GM12878 (cell line): ENCODE measurements around the gene SEMA3D. TPM values are rescaled to one million over a fixed set of nuclear protein-coding genes. Genes with fewer than 3 reads are reported as not detected.

Source experiments
- ATAC-seq: fragments of 200-7000 bp; cut with Tn5 transposase; 3 replicates; pipeline ENCODE4 v1.9.1; 2020; ENCODE audit warnings: mild to moderate bottlenecking, moderate library complexity
- BruUV-seq: library from RNA; stranded (reverse); fragments of 400-500 nt; replicated peaks from 2 replicates; lab custom pipeline; 2021; lab: Mats Ljungman, UMichigan
- CTCF ChIA-PET: fragments of 300-600 bp; sonication (Branson Sonifier 250); formaldehyde crosslinking; extraction: SDS; loops from one replicate; lab custom pipeline; 2021; ENCODE audit warnings: inconsistent platforms; lab: Yijun Ruan, JAX
- POLR2A ChIA-PET: fragments of 350-600 bp; formaldehyde crosslinking; extraction: SDS; loops from one replicate; lab custom pipeline; 2021; ENCODE audit warnings: inconsistent platforms; lab: Charles Lee
- RAD21 ChIA-PET: fragments of 300-600 bp; sonication (Branson Sonifier 250); formaldehyde crosslinking; loops from one replicate; lab custom pipeline; 2023; ENCODE audit warnings: antibody characterized with exemption; ENCODE audit not compliant: unreplicated experiment; lab: Charles Lee
- SMC1A ChIA-PET: fragments of 300-600 bp; sonication (Branson Sonifier 250); formaldehyde crosslinking; loops from one replicate; lab custom pipeline; 2023; ENCODE audit not compliant: unreplicated experiment, uncharacterized antibody; lab: Charles Lee
- DNase-seq: peaks from one replicate; pipeline ENCODE4 v3.0.0-alpha.2; 2011; ENCODE audit warnings: low read depth, low spot score
- FAIRE-seq: peaks from 3 replicates; lab custom pipeline; 2011; peaks lifted over from hg19 to GRCh38; lab: Jason Lieb, UNC
- H2AFZ ChIP-seq: 2 replicates; pipeline ENCODE4 v1.6.0; 2011; ENCODE audit warnings: low read depth, low read length, control low read depth; ENCODE audit not compliant: control insufficient read depth
- H3K27ac ChIP-seq: 2 replicates; pipeline ENCODE4 v1.5.1; 2011; ENCODE audit warnings: control low read depth; ENCODE audit not compliant: control insufficient read depth, insufficient read depth
- H3K27me3 ChIP-seq, 2 experiments: replicated peaks in 1 of 2; 2 replicates each; pipeline versions ENCODE4 v1.6.0 to v1.6.1; 2011; ENCODE audit warnings: low read length in 1 of 2; ENCODE audit not compliant: control insufficient read depth in 2 of 2, insufficient read depth in 2 of 2
- H3K36me3 ChIP-seq, 2 experiments: 2 replicates each; pipeline ENCODE4 v1.5.1; 2011; ENCODE audit warnings: low read length in 1 of 2; ENCODE audit not compliant: control insufficient read depth in 2 of 2, insufficient read depth in 2 of 2
- H3K4me1 ChIP-seq: 2 replicates; pipeline ENCODE4 v1.6.1; 2011; ENCODE audit warnings: mild to moderate bottlenecking, low read length, moderate library complexity, mixed read lengths; ENCODE audit not compliant: control insufficient read depth, insufficient read depth
- H3K4me2 ChIP-seq: 2 replicates; pipeline ENCODE4 v1.6.0; 2011; ENCODE audit warnings: control low read depth; ENCODE audit not compliant: control insufficient read depth, insufficient read depth
- H3K4me3 ChIP-seq: fragments of 200-600 bp; sonication (generic); 2 replicates; pipeline ENCODE4 v1.5.1; 2016
- H3K79me2 ChIP-seq: 2 replicates; pipeline ENCODE4 v1.6.0; 2011; ENCODE audit warnings: low read length; ENCODE audit not compliant: control insufficient read depth, insufficient read depth
- H3K9ac ChIP-seq: 2 replicates; pipeline ENCODE4 v1.8.0; 2011; ENCODE audit warnings: low read length, control low read depth, mixed read lengths; ENCODE audit not compliant: control insufficient read depth, insufficient read depth
- H3K9me3 ChIP-seq: replicated peaks from 3 replicates; pipeline ENCODE4 v1.5.1; 2011; ENCODE audit warnings: mild to moderate bottlenecking, low read length; ENCODE audit not compliant: control insufficient read depth, insufficient read depth
- H4K20me1 ChIP-seq: 2 replicates; pipeline ENCODE4 v1.6.0; 2011; ENCODE audit not compliant: control insufficient read depth, insufficient read depth
- BCL11A ChIP-seq: IDR thresholded peaks from 2 replicates; pipeline ENCODE4 v1.6.1; 2011; ENCODE audit warnings: low read depth, low read length
- DPF2 ChIP-seq: fragments of 450-650 bp; IDR thresholded peaks from 2 replicates; pipeline ENCODE4 v1.6.1; 2017; ENCODE audit warnings: mild to moderate bottlenecking
- HDAC2 ChIP-seq: fragments of 200-600 bp; sonication (generic); IDR thresholded peaks from 2 replicates; pipeline ENCODE4 v1.6.1; 2017
- IKZF1 ChIP-seq: fragments of 450-650 bp; conservative IDR thresholded peaks from 2 replicates; pipeline ENCODE4 v1.6.1; 2017; ENCODE audit warnings: antibody characterized with exemption, mild to moderate bottlenecking
- NFYB ChIP-seq: IDR thresholded peaks from 2 replicates; pipeline ENCODE4 v1.6.1; 2011; ENCODE audit warnings: low read depth, mild to moderate bottlenecking, low read length, improper control_type of control experiment, moderate library complexity; ENCODE audit not compliant: insufficient read depth
- PAX5 ChIP-seq: IDR thresholded peaks from 2 replicates; pipeline ENCODE4 v1.6.1; 2011; ENCODE audit warnings: low read depth, low read length, borderline replicate concordance
- REST ChIP-seq: IDR thresholded peaks from 2 replicates; pipeline ENCODE4 v1.6.1; 2012; ENCODE audit warnings: mild to moderate bottlenecking, low read depth, low read length
- SPI1 ChIP-seq: IDR thresholded peaks from 2 replicates; pipeline ENCODE4 v1.6.1; 2011; ENCODE audit warnings: low read depth, mild to moderate bottlenecking, low read length, moderate library complexity, borderline replicate concordance; ENCODE audit not compliant: insufficient read depth
- WGBS: methylation state at CpG from one replicate; pipeline ENCODE4 v1.1.6; 2016; ENCODE audit warnings: low lambda C conversion rate; ENCODE audit not compliant: insufficient replicate concordance, insufficient coverage; ENCODE audit errors: missing lambda C conversion rate; 5-methylcytosine and 5-hydroxymethylcytosine counted together
- in situ Hi-C: fragments of 300-500 bp; cut with MboI; formaldehyde crosslinking; loops from 9 replicates; pipeline ENCODE4 v1.14.3; 2018; ENCODE audit warnings: mixed read lengths
- intact Hi-C: fragments of 100-400 bp; cut with micrococcal nuclease; formaldehyde crosslinking; loops from one replicate; pipeline ENCODE4 v1.14.2; 2022; ENCODE audit not compliant: unreplicated experiment
- polyA plus RNA-seq, 11 experiments: library from polyadenylated mRNA; depleted of rRNA in 4 of 11; unstranded in 6 of 11; stranded (reverse) in 5 of 11; fragments of >200 nt; fragmentation: Nextera tagmentation in 4 of 11; fragmentation: Illumina TruSeq in 1 of 11; extraction: Ambion mirVana in 4 of 11; extraction: Trizol in 1 of 11; gene quantifications; 1 replicate in 1 of 11; 2 replicates in 10 of 11; pipeline versions ENCODE4 v1.2.1 to v1.2.3, GENCODE V29; 2011 to 2016; ENCODE audit warnings: inconsistent platforms in 2 of 11, missing spikeins in 2 of 11, low read depth in 1 of 11
- total RNA-seq, 4 experiments: library from RNA; depleted of rRNA in 3 of 4; stranded (reverse); fragments of >200 nt in 3 of 4; fragmentation: Illumina TruSeq in 1 of 4; extraction: Trizol in 1 of 4; gene quantifications; 2 replicates each; pipeline versions ENCODE4 v1.2.1 to v1.2.3, GENCODE V29; 2013 to 2021
- TF ChIP-seq, protein P1 (sequence below): IDR thresholded peaks from 2 replicates; pipeline ENCODE4 v1.6.1; 2011; ENCODE audit warnings: low read depth, mild to moderate bottlenecking, low read length, moderate library complexity, borderline replicate concordance; ENCODE audit errors: extremely low read depth
- TF ChIP-seq, protein P2 (sequence below): fragments of 450-650 bp; conservative IDR thresholded peaks from 2 replicates; pipeline ENCODE4 v1.6.1; 2017; ENCODE audit warnings: mild to moderate bottlenecking, moderate library complexity
- TF ChIP-seq, protein P3 (sequence below): fragments of 450-650 bp; IDR thresholded peaks from 2 replicates; pipeline ENCODE4 v1.6.1; 2017; ENCODE audit warnings: mild to moderate bottlenecking, moderate library complexity
- TF ChIP-seq, protein P4 (sequence below): fragments of 450-650 bp; IDR thresholded peaks from 2 replicates; pipeline ENCODE4 v1.6.1; 2014; ENCODE audit warnings: mild to moderate bottlenecking

SEMA3D gene
- total and polyA plus RNA-seq, 10 of the 15 experiments (the other 5 are each of a cell fraction or from before 2014, with no cell fraction given), result 0.04 TPM; not detected in 9

GRCh38 chr7:85111761-85112160 lies 75.1 kb downstream of the SEMA3D start:
- ATAC-seq, result no peak
- no peak overlapping the region for H3K4me2 ChIP-seq
- SMC1A ChIA-PET, result no interaction called here
- no peak for FAIRE-seq
- H3K36me3 ChIP-seq, result no peaks in the 10 kb centered on the region
- no peaks in the 10 kb centered on the region for H3K79me2 ChIP-seq
- H3K9me3 ChIP-seq, result no peaks in the 10 kb centered on the region
- H3K4me3 ChIP-seq, result no peak overlapping the region
- in situ Hi-C loops (no loop called here), intact Hi-C loops (no loop called here)
- CTCF ChIA-PET, result no interaction called here
- no TSS peak for BruUV-seq
- H3K27me3 ChIP-seq, result no peaks in the 10 kb centered on the region
- DNase-seq, result no peak
- RAD21 ChIA-PET, result no interaction called here
- no peak overlapping the region for H2AFZ ChIP-seq
- no peaks in the 10 kb centered on the region for H4K20me1 ChIP-seq
- no peaks in the 10 kb centered on the region for H3K4me1 ChIP-seq
- no peak overlapping the region for H3K27ac ChIP-seq
- no peak overlapping the region for H3K9ac ChIP-seq
- WGBS, result 0% methylated on average over 1 of the region's 1 CpG
- POLR2A ChIA-PET, result no interaction called here
- no peak for TF ChIP-seq HDAC2
- no peak for TF ChIP-seq SPI1
- TF ChIP-seq, protein P1, sequence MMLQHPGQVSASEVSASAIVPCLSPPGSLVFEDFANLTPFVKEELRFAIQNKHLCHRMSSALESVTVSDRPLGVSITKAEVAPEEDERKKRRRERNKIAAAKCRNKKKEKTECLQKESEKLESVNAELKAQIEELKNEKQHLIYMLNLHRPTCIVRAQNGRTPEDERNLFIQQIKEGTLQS, result no peak
- TF ChIP-seq NFYB, result no peak
- TF ChIP-seq DPF2, result no peak
- TF ChIP-seq, protein P2, sequence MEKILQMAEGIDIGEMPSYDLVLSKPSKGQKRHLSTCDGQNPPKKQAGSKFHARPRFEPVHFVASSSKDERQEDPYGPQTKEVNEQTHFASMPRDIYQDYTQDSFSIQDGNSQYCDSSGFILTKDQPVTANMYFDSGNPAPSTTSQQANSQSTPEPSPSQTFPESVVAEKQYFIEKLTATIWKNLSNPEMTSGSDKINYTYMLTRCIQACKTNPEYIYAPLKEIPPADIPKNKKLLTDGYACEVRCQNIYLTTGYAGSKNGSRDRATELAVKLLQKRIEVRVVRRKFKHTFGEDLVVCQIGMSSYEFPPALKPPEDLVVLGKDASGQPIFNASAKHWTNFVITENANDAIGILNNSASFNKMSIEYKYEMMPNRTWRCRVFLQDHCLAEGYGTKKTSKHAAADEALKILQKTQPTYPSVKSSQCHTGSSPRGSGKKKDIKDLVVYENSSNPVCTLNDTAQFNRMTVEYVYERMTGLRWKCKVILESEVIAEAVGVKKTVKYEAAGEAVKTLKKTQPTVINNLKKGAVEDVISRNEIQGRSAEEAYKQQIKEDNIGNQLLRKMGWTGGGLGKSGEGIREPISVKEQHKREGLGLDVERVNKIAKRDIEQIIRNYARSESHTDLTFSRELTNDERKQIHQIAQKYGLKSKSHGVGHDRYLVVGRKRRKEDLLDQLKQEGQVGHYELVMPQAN, result no peak
- TF ChIP-seq REST, result no peak
- TF ChIP-seq IKZF1, result no peak
- TF ChIP-seq PAX5, result no peak
- TF ChIP-seq, protein P3, sequence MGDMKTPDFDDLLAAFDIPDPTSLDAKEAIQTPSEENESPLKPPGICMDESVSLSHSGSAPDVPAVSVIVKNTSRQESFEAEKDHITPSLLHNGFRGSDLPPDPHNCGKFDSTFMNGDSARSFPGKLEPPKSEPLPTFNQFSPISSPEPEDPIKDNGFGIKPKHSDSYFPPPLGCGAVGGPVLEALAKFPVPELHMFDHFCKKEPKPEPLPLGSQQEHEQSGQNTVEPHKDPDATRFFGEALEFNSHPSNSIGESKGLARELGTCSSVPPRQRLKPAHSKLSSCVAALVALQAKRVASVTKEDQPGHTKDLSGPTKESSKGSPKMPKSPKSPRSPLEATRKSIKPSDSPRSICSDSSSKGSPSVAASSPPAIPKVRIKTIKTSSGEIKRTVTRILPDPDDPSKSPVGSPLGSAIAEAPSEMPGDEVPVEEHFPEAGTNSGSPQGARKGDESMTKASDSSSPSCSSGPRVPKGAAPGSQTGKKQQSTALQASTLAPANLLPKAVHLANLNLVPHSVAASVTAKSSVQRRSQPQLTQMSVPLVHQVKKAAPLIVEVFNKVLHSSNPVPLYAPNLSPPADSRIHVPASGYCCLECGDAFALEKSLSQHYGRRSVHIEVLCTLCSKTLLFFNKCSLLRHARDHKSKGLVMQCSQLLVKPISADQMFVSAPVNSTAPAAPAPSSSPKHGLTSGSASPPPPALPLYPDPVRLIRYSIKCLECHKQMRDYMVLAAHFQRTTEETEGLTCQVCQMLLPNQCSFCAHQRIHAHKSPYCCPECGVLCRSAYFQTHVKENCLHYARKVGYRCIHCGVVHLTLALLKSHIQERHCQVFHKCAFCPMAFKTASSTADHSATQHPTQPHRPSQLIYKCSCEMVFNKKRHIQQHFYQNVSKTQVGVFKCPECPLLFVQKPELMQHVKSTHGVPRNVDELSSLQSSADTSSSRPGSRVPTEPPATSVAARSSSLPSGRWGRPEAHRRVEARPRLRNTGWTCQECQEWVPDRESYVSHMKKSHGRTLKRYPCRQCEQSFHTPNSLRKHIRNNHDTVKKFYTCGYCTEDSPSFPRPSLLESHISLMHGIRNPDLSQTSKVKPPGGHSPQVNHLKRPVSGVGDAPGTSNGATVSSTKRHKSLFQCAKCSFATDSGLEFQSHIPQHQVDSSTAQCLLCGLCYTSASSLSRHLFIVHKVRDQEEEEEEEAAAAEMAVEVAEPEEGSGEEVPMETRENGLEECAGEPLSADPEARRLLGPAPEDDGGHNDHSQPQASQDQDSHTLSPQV, result no peak
- TF ChIP-seq, protein P4, sequence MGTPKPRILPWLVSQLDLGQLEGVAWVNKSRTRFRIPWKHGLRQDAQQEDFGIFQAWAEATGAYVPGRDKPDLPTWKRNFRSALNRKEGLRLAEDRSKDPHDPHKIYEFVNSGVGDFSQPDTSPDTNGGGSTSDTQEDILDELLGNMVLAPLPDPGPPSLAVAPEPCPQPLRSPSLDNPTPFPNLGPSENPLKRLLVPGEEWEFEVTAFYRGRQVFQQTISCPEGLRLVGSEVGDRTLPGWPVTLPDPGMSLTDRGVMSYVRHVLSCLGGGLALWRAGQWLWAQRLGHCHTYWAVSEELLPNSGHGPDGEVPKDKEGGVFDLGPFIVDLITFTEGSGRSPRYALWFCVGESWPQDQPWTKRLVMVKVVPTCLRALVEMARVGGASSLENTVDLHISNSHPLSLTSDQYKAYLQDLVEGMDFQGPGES, result no peak
- TF ChIP-seq BCL11A, result no peak
